Stimulated activated CD4-positive, alpha-beta T cell treated with anti-CD3 and anti-CD28 coated beads, Interleukin-15, amount 100 ng/mL, for 48 hours (primary cell): ENCODE data around the gene TIMM13.
"Not testable (repeated sequence)": the region's sequence is repeated elsewhere in the genome, so short reads cannot be mapped to it uniquely, and the experiment has no call there.

Source experiments
- DNase-seq, 2 donors: peaks; one replicate each; pipeline ENCODE4 v3.0.0-alpha.2; 2020; ENCODE audit warnings: low read depth in 2 of 2

Gene TIMM13

DNA sequence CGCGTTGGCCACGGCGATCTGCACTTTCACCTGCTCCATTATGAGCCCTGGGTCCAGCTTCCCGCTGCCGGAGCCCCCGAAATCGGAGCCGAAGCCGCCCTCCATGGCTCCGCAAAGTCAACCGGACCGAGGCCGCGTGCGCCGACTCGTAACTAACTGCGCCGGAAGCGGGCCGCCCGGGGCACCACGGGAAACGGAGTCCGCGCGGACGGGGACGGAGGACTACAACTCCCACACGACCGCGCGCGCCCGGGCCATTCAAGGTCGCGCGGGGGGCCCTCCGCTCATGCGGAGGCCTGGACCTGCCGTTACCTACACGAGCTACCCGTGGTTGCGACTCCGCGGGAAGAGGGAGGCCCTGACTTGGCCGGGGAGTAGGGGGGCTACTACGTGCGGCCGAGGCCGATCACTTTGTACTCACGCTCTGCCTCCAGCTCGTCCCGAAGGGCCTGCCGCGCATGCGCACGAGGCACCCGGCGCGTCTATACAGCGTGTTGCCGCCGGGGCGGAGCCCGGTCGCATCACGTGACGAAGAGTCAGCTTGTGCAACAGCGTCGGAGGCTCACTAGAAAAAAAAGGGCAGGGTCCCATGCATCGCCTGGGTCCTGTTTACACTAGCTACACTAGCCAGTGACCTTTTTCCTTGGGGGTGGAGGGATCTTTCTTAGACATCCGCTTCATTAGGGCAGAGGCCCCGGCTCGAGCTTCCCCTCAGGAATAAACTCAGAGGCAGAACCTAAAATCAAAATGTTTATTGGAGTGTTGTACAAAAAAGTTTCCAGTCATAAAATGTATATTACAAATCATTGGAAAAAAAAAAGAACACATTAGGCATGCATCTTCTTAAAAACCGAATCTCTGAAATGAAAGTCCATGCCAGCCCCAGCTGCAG, at the start of gene TIMM13:
TSS of gene TIMM13 (minus strand) at position 158 of the 892 bp plus-strand sequence. CDS start at position 105, 53 bp downstream.
- peak; percentile 92 to 94 for DNase-seq

DNA sequence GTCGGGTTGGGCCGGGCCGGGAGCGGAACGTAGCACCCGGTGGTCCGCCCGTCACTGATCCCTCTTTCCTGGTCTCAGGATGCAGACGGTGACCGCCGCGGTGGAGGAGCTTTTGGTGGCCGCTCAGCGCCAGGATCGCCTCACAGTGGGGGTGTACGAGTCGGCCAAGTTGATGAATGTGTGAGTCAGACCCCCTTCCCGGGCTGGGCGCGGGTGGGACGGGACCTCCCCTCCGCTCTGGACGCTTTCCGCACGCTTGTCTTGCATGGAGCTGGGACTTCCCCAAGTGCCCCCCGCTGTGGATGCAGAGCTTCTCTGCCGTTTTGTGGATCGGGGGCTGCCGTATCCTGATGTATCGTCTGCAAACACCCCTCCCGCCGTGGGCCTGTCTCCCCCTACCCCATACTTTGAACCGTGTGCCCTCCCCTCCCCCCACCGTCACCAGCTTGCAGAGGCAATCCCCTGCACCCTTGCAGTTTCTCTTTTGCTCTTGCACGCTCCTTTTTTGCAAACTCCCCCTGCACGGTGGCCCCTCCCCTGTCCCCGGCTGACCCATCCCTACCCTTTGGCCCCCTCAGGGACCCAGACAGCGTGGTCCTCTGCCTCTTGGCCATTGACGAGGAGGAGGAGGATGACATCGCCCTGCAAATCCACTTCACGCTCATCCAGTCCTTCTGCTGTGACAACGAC, 49.2 kb upstream of the TIMM13 start:
- DNase-seq: peak; percentile 60 to 64

DNA sequence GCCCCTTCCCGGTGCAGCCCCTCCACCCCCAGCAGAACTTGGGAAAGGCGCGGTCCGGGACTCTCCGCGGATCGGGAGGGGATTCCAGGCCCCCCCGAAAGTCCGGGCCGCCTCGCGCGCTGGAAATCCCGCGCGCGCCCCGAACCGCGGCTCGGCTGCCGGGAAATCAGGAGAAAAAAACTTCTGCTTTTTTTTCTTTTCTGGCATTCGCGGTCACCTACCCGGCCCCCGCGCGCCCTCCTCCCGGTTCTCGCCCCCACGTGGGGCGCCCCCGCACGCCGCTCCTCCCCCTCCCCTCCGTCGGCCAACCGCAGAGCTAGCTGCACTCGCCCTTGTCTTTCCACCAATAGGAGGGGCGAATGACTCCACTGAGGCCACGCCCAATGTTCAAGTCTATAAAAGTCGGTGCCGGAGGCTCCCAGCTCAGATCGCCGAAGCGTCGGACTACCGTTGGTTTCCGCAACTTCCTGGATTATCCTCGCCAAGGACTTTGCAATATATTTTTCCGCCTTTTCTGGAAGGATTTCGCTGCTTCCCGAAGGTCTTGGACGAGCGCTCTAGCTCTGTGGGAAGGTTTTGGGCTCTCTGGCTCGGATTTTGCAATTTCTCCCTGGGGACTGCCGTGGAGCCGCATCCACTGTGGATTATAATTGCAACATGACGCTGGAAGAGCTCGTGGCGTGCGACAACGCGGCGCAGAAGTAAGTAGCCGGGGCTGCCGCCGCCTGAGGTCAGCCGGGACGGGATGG, 48.5 kb upstream of the TIMM13 start, which contains the start of gene GADD45B:
TSS of gene GADD45B (plus strand) at position 426 of the 749 bp plus-strand sequence. CDS start at position 658, 232 bp downstream.
- peak; percentile 94 to 96 for DNase-seq

DNA sequence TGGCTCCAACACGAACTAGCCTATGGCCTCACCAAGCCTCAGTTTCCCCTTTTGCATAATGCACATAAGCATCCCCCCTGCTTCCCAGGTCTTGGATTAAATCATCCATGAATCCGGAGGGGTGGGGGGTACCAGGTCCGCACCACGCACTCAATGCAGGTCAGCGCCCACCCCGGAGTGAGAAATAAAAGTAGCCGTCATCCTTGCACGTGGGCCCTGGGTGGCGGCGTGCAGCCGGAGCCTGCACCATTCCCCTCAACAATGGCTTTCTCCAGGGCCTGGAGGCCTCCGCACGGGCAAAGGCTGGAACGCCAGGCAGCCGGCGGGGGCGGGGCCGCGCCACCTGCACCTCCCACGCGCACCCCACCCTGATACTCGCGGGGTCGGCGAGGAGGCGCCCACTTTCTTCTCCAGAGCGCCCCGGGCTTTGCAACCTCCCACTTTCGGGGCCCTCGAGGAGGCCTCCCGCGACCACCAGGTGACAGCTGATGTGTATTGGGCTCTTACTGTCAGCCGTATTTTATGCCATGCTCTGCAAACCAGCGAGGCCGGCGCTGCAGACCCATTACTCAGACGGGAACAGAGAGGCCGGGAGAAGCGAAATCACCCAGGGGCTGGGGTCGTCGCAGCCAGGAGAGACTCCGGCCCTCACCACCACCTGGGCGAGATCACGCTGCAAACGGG, 47.8 kb upstream of the TIMM13 start:
- DNase-seq: peak; percentile 62 to 68

DNA sequence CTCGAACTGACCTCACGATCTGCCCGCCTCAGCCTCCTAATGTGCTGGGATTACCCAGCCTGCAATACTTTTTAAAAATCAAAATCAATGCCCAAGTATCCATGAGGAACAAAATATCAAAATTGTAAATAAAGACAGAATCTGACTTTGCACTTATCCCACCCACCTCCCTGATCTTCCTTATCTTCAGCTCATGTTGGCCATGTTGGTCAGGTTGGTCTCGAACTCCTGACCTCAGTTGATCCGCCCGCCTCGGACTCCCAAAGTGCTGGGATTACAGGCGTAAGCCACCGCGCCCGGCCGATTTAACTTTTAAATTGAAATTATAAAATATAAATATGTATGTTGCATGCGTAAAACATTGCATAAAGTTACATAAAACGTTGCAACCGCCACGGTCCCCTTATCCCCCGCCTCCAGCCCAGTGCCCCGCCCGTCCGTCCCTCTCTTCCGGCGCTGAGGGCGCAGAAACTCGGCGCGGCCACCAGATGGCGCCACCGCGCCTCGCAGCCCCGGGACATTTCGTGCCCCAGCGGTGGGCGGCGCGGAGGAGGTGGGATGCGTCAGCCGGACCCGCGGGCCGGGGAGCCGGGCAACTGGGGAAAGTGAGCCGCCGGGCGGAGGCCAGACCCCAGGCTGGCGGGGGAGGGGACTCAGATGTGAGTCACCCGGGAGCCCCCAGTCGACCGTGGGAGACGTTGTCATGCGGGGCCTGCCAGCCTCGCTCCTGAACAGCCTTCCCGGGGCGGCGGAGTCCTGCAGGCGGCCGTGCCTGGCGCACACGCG, 47.0 kb upstream of the TIMM13 start:
- peak; percentile 79 to 91 for DNase-seq

DNA sequence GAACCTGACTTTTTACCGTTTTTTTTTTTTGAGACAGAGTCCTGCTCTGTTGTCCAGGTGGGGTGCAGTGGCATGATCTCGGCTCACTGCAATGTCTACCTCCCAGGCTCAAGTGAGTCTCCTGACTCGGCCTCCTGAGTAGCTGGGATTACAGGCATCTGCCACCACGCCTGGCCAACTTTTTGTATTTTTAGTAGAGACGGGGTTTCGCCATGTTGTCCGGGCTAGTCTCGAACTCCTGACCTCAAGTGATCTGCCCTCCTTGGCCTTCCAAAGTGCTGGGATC, 42.5 kb upstream of the TIMM13 start:
- not testable (repeated sequence) for DNase-seq

DNA sequence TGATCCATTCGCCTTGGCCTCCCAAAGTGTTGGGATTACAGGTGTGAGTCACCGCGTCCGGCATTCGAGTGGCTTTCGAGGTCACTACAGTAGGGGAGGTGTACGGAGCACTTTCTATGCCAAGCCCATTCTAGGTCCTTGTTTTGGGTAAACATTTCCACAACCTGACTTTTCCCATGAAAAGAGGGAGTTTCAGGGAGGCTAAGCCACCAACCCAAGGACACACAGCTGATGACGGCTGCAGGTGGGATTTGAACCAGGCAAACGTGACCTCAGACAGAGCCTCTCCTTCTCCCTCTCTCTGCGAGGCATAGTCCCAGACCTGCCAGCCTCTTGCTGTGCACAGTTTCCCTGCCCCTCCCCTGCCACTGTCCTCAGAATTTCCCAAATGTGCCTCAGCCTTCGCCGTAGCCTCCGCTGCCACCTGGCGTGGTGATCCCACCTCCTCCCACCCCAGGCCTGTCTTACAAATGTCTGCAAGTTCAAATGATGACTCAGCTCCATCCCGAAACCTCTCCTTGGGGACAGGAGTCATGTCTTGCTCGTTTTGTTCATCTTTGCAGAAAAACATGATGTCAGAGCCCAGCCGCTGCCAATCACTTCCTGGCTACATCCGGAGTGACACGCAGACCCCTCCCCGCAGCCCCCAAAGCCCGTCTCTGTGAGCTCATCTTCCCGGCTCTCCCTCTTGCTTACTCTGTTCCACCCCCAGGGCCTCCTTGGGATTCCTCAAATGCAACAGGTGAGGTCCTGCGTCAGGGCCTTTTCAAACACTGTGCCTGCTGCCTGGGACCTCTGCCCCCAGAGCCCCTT, 41.9 kb upstream of the TIMM13 start:
- DNase-seq: peak in 1 of 2 donors; percentile 44

DNA sequence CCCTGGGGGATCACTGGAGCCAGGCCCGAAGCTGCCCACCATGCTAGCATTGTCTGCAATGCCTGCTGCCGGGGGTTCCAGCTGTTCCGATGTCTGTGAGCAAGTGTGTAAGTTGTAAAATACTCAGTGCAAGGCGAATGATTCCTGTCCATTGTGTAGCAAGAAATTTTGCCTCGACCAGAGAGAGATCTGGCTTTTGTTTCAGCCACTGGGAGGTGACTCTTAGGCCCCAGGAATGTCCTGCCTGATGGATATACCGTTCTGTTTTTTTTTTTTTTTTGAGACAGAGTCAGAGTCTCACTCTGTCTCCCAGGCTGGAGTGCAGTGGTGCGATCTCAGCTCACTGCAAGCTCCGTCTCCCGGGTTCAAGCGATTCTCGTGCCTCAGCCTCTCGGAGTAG, 41.2 kb upstream of the TIMM13 start:
- no peak for DNase-seq

DNA sequence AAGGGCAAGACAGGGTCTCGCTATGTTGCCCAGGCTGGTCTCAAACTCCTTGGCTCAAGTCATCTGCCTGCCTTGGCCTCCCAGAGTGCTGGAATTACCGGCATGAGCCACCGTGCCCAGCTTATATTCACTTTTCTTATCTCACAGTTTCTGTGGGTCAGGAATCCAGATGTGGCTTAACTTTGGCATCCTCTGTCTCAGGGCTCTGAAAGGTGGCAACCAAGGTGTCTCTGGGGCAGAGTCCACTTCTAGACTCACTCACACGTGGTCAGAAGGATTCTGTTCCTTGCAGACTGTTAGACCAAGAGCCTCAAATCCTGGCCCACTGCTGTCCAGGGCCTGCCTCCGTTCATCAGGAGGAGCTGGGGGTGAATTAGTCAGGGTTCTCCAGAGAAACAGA, 37.0 kb upstream of the TIMM13 start:
- DNase-seq: no peak

DNA sequence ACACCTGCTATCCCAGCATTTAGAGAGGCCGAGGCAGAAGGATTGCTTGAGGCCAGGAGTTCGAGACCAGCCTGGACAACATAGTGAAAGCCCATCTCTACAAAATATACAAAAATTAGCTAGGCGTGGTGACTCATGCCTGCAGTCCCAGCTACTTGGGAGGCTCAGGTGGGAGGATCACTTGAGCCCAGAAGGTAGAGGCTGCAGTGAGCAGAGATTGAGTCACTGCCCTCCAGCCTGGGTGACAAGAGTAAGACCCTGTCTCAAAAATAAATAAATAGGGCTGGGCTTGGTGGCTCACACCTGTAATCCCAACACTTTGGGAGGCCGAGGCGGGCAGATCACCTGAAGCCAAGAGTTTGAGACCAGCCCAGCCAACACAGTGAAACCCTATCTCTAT, 36.3 kb upstream of the TIMM13 start:
- DNase-seq: not testable (repeated sequence)

DNA sequence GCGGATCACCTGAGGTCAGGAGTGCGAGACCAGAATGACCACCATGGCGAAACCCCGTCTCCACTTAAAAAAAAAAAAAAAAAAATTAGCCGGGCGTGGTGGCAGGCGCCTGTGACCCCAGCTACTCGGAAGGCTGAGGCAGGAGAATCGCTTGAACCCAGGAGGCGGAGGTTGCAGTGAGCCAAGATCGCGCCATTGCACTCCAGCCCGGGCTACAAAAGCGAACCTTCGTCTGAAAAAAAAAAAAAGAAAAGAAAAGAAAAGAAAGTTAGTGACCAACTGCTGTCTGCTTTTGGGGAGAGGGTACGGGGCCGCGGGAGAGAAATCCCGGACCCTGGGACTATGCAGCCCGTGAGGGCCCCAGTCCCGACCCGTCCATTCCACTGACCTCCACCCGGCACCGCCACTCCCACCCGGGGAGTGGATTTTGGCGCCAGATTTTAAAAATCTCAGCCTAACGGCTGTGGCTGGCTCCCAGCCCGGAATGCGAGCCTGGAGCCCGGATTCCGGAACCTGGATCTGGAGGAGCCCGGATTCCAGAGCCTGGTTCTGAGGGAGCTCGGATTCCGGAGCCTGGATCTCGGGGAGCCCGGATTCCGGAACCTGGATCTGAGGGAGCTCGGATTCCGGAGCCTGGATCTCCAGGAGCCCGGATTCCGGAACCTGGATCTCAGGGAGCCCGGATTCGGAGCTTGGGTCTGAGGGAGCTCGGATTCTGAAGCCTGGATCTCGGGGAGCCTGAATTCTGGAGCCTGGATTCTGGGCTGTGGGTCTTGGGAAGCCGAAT, 35.4 kb upstream of the TIMM13 start:
- DNase-seq: no peak

DNA sequence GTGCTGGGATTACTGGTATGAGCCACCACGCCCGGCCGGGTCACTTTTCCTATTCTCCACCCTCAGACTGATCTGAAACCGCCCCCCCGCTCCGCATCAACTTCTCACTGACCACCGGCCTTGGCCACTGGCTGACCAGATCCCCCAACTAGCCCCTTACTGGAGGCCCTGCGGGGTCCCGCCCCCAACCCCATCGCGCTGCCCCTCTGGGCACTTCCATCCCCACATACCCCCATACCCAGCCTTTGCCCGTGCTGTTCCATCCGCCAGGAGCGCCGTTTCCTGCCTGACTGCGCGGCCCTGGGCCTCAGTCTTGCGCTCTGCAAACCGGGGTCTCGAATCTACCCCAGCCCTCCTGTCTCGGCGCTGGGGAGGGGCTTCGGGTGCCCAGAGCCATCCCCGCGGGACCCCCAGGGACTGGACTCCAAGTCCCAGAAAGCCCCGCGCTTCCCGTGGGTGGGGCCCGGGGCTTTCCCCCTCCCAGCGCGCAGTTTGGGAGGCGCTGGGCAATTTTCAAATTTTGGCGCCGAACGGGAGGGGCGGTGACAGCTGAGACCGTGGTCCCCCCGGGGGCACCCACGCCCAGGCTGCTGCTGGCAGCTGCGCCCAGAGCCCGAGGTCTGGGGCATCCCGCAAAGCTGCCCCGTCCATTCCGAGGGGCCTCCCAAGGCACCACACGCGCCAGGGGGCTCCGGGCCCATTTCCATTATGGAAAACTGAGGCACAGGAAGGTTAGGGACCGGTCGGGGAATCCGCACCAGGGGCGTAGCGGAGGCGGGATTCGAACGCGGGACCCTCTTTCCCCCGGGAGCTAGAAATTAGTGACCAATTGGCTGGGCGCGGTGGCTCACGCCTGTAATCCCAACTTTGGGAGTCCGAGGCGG, 34.6 kb upstream of the TIMM13 start:
- peak in 1 of 2 donors; percentile 73 for DNase-seq

DNA sequence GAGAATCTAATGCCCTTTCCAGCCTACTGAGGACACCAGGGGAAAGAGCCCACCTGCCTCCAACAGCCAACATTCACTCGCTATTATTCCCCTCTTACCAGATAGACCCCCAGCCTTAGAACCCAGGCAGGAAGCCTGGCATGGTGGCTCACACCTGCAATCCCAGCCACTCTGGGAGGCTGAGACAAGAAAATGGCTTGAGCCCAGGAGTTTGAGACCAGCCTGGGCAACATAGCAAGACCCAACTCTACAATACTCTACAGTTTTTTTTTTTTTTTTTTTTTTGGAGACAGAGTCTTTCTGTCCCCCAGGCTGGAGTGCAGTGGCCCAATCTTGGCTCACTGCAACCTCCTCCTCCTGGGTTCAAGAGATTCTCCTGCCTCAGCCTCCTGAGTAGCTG, 32.9 kb upstream of the TIMM13 start:
- no peak for DNase-seq

DNA sequence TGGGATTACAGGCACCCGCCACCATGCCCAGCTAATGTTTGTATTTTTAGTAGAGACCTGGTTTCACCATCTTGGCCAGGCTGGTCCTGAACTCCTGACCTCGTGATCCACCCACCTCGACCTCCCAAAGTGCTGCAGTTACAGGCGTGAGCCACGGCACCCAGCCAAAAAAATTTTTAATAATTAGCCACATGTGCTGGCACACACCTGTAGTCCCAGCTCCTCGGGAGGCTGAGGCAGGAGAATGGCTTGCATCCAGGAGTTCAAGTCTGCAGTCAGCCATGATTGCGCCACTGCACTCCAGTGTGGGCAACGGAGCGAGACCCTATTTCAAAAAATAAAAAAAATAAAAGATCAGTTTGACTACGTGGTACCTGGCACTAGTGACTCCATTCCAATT, 31.4 kb upstream of the TIMM13 start:
- not testable (repeated sequence) for DNase-seq

DNA sequence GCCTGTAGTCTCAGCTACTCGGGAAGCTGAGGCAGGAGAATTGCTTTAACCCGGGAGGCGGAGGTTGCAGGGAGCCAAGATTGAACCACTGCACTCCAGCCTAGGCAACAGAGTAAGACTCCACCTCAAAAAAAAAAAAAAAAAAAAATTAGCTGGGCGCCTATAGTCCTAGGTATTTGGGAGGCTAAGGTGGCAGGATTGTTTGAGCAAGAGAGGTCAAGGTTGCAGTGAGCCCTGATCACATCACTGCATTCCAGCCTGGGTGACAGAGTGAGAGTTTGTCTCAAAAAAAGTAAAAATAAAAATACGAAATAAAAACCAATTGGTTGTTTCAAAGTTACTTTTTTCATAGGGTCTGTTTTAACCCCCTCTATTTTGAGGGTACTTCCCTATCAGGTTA, 30.7 kb upstream of the TIMM13 start:
- no peak for DNase-seq

DNA sequence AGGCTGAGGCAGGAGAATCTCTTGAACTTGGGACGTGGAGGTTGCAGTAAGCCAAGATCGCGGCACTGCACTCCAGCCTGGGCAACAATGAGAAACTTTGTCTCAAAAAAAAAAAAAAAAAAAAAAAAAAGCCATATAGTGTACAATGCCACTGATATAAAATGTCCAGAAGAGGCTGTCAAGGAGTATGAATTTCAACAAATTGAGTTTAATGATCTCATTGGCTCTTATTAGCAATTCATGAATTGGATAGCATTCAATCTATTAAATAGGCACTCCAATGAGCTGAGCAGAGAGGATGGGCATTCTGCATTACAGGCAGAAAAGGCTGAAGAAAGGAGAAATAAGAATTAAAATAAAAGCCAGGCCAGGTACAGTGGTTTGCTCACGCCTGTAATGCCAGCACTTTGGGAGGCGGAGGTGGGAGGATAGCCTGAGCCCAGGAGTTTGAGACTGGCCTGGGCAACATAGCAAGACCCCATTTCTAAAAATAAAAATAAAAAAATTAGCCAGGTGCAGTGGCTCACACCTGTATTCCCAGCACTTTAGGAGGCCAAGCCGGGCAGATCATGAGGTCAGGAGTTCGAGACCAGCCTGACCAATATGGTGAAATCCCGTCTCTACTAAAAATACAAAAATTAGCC, 30.1 kb upstream of the TIMM13 start:
- DNase-seq: no peak

DNA sequence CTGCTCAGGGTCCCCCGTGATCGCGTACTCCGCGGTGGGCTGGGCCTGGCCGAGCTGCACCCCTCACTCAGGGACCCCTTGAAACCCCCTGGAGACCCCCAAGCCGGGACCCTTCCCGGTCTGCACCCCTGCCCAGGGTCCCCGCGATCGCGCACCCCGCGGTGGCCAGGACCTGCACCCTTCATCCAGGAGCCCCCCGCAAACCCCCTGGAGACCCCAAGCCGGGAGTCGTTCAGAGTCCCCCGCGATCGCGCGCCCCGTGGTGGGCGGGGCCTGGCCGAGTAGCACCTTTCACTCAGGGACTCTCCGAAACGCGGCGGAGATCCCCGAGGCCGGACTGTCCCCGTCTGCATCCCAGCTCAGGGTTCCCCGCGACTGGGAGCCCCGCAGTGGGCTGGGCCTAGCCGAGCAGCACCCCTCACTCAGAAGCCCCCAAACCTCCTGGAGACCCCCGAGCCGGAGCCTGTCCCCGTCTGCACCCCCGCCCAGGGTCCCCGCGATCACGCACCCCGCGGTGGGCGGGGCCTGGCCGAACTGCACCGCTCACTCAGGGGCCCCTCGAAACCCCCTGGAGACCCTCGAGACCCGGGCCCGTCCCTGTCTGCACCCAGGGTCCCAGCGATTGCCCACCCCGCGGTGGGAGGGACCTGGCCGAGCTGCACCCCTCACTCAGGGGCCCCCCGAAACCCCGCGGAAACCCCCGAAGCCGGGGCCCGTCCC, 28.6 kb upstream of the TIMM13 start:
- peak in 1 of 2 donors; percentile 33 for DNase-seq
